C4-2B (cell line): ENCODE results near the gene HECW1.

ENCODE experiments used
- CTCF ChIP-seq: fragments of 450-650 bp; conservative IDR thresholded peaks from 2 replicates; pipeline ENCODE4 v1.5.1; 2017; ENCODE audit warnings: mild to moderate bottlenecking
- ZFX ChIP-seq: fragments of 450-650 bp; IDR thresholded peaks from 2 replicates; pipeline ENCODE4 v1.6.1; 2017

- TF ChIP-seq CTCF (no peak), ZFX (no peak)
These were observed 33.7 kb upstream of the HECW1 start for GRCh38 chr7:43078794-43079193.
